HCT116 (cell line): ENCODE data around the gene URI1. TPM values are rescaled to one million over a fixed set of nuclear protein-coding genes. Genes with fewer than 3 reads are reported as not detected.

Source experiments
- ATAC-seq: fragments of 200-7000 bp; cut with Tn5 transposase; 2 replicates; pipeline ENCODE4 v1.9.1; 2020; ENCODE audit warnings: mild to moderate bottlenecking, moderate library complexity
- BruUV-seq: library from RNA; stranded (reverse); fragments of 400-500 nt; replicated peaks from 2 replicates; lab custom pipeline; 2021; lab: Mats Ljungman, UMichigan
- CTCF ChIA-PET: fragments of 300-600 bp; sonication (Branson Sonifier 250); formaldehyde crosslinking; loops from one replicate; lab custom pipeline; 2021; ENCODE audit warnings: antibody characterized with exemption; lab: Charles Lee
- POLR2A ChIA-PET: fragments of 300-600, 350-600 bp; sonication (Branson Sonifier 250); formaldehyde crosslinking; loops from one replicate; lab custom pipeline; 2021; ENCODE audit warnings: antibody characterized with exemption; lab: Charles Lee
- RAD21 ChIA-PET, 2 experiments: fragments of 300-600 bp; sonication (Branson Sonifier 250); formaldehyde crosslinking; loops; one replicate each; lab custom pipeline; 2023; ENCODE audit warnings: low total read pairs in 2 of 2; ENCODE audit not compliant: uncharacterized antibody in 2 of 2, unreplicated experiment in 2 of 2, low non-redundant PET in 1 of 2; lab: Charles Lee
- DNase-seq: peaks from one replicate; pipeline ENCODE4 v3.0.0-alpha.2; 2010; ENCODE audit warnings: low read depth, low spot score
- H2AFZ ChIP-seq: fragments of 200-600 bp; shearing (Covaris generic), sonication (generic); 2 replicates; pipeline ENCODE4 v1.6.1; 2017; ENCODE audit warnings: low read depth, mixed run types, mixed read lengths, antibody characterized with exemption, low read length; ENCODE audit not compliant: poor library complexity, severe bottlenecking
- H3K27ac ChIP-seq: 2 replicates; pipeline ENCODE4 v1.5.1; 2012; ENCODE audit warnings: low read depth, low read length
- H3K27me3 ChIP-seq: fragments of 200-600 bp; sonication (generic); 2 replicates; pipeline ENCODE4 v1.6.1; 2016; ENCODE audit warnings: mixed run types, low read length, mixed read lengths; ENCODE audit not compliant: insufficient read depth
- H3K36me3 ChIP-seq, 2 experiments: fragments of 200-500 bp in 1 of 2; fragments of 200-600 bp in 1 of 2; sonication (Bioruptor generic) in 1 of 2; sonication (generic) in 1 of 2; 2 replicates each; pipeline versions ENCODE4 v1.5.1 to v1.6.1; 2014 to 2016; ENCODE audit warnings: low read length in 2 of 2, inconsistent platforms in 1 of 2, mixed read lengths in 1 of 2, mixed run types in 1 of 2; ENCODE audit not compliant: insufficient read depth in 2 of 2, control insufficient read depth in 1 of 2
- H3K4me1 ChIP-seq, 2 experiments: fragments of 200-600 bp in 1 of 2; sonication (generic) in 1 of 2; 2 replicates each; pipeline versions ENCODE4 v1.5.1 to v1.6.1; 2012 to 2017; ENCODE audit warnings: low read length in 2 of 2, inconsistent platforms in 1 of 2, mild to moderate bottlenecking in 1 of 2, mixed read lengths in 1 of 2, mixed run types in 1 of 2, moderate library complexity in 1 of 2; ENCODE audit not compliant: insufficient read depth in 2 of 2, control insufficient read depth in 1 of 2
- H3K4me2 ChIP-seq: fragments of 200-600 bp; sonication (generic); 2 replicates; pipeline ENCODE4 v1.6.1; 2017; ENCODE audit warnings: mixed run types, low read length, mixed read lengths
- H3K4me3 ChIP-seq, 2 experiments: fragments of 200-600 bp in 1 of 2; sonication (generic) in 1 of 2; replicated peaks in 1 of 2; 2 replicates each; pipeline ENCODE4 v1.5.1; 2011 to 2016; ENCODE audit warnings: low read length in 2 of 2, control low read depth in 1 of 2, low read depth in 1 of 2, mild to moderate bottlenecking in 1 of 2, mixed read lengths in 1 of 2, mixed run types in 1 of 2
- H3K79me2 ChIP-seq: fragments of 200-600 bp; sonication (generic); 2 replicates; pipeline ENCODE4 v1.6.1; 2017; ENCODE audit warnings: mild to moderate bottlenecking, mixed run types, low read length, moderate library complexity, mixed read lengths; ENCODE audit not compliant: insufficient read depth
- H3K9ac ChIP-seq: fragments of 200-600 bp; sonication (generic); 2 replicates; pipeline ENCODE4 v1.6.1; 2016; ENCODE audit warnings: low read length, mixed read lengths
- H3K9me2 ChIP-seq: fragments of 200-600 bp; sonication (generic), shearing (Covaris generic); 2 replicates; pipeline ENCODE4 v1.6.1; 2017; ENCODE audit warnings: mixed run types, mild to moderate bottlenecking, moderate library complexity; ENCODE audit not compliant: insufficient read depth
- H3K9me3 ChIP-seq, 2 experiments: fragments of 200-500 bp in 1 of 2; fragments of 200-600 bp in 1 of 2; sonication (Bioruptor generic) in 1 of 2; sonication (generic) in 1 of 2; 2 replicates each; pipeline ENCODE4 v1.6.1; 2014 to 2017; ENCODE audit warnings: low read length in 2 of 2, mixed read lengths in 2 of 2, inconsistent platforms in 1 of 2, low read depth in 1 of 2, mild to moderate bottlenecking in 1 of 2, mixed run types in 1 of 2, moderate library complexity in 1 of 2; ENCODE audit not compliant: control insufficient read depth in 1 of 2, insufficient read depth in 1 of 2
- H4K20me1 ChIP-seq: fragments of 200-600 bp; sonication (generic), shearing (Covaris generic); 2 replicates; pipeline ENCODE4 v1.6.1; 2017; ENCODE audit warnings: mixed run types, mild to moderate bottlenecking, moderate library complexity; ENCODE audit not compliant: insufficient read depth
- ATF3 ChIP-seq: IDR thresholded peaks from 2 replicates; pipeline ENCODE4 v1.6.1; 2012
- CTCF ChIP-seq, 3 experiments: fragments of 200-600 bp in 1 of 3; sonication (generic) in 1 of 3; IDR thresholded peaks in 2 of 3; conservative IDR thresholded peaks in 1 of 3; 2 replicates each; pipeline ENCODE4 v1.5.1; 2012 to 2017; ENCODE audit warnings: low read depth in 2 of 3, low read length in 2 of 3, antibody characterized with exemption in 1 of 3, borderline replicate concordance in 1 of 3, control low read depth in 1 of 3, mild to moderate bottlenecking in 1 of 3, mixed read lengths in 1 of 3, mixed run types in 1 of 3, moderate library complexity in 1 of 3; ENCODE audit not compliant: insufficient read depth in 1 of 3
- ELF1 ChIP-seq: IDR thresholded peaks from 2 replicates; pipeline ENCODE4 v1.6.1; 2012; ENCODE audit warnings: low read depth, borderline replicate concordance
- EZH2 ChIP-seq: fragments of 200-600 bp; sonication (generic); IDR thresholded peaks from 2 replicates; pipeline ENCODE4 v1.6.1; 2017; ENCODE audit warnings: antibody characterized with exemption, mixed run types
- EZH2phosphoT487 ChIP-seq: fragments of 200-600 bp; IDR thresholded peaks from 2 replicates; pipeline ENCODE4 v1.6.1; 2018; ENCODE audit warnings: antibody characterized with exemption, borderline replicate concordance
- POLR2A ChIP-seq: IDR thresholded peaks from 2 replicates; pipeline ENCODE4 v1.7.0; 2011; ENCODE audit warnings: borderline replicate concordance; ENCODE audit not compliant: insufficient read depth, insufficient read length; ENCODE audit errors: extremely low read depth
- RAD21 ChIP-seq: IDR thresholded peaks from 2 replicates; pipeline ENCODE4 v1.6.1; 2012; ENCODE audit warnings: low read depth, mild to moderate bottlenecking
- YY1 ChIP-seq: IDR thresholded peaks from 2 replicates; pipeline ENCODE4 v1.6.1; 2011; ENCODE audit warnings: low read length, low read depth, moderate library complexity, mild to moderate bottlenecking; ENCODE audit not compliant: insufficient replicate concordance; ENCODE audit errors: extremely low read depth
- ZNF274 ChIP-seq: fragments of 200-500 bp; sonication (Bioruptor generic); IDR thresholded peaks from 2 replicates; pipeline ENCODE4 v1.6.1; 2014; ENCODE audit warnings: mild to moderate bottlenecking, low read depth, low read length, inconsistent platforms
- intact Hi-C: fragments of 100-400 bp; cut with micrococcal nuclease; formaldehyde crosslinking; loops from 2 replicates; pipeline ENCODE4 v1.10.0; 2022
- total RNA-seq: library from RNA; stranded (reverse); gene quantifications from one replicate; pipeline ENCODE4 v1.2.1, GENCODE V29; 2021; ENCODE audit not compliant: unreplicated experiment

Gene URI1
- total RNA-seq, 1 experiment from 2014 or later, result 51.4 TPM

DNA sequence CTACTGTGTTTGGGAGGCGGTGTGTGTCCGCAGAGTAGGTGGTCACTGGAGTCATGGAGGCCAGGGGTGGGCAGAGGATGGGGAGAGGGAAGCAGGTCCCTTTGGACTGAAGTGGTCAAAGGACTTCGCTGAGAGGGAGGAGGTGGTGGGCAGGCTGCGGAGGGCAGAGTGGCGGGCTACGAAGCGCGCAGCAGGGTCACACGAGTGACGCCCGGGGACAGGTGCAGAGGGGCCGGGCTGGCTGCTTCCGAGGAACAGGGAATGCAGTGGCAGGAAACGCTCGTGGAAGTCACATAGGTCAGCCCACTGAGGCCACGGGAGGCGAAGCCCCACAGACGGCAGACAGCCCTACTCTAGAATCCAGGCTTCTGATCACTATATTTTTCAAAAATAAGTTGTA is 111.5 kb downstream of the URI1 start:
- H3K36me3 ChIP-seq, result no peaks in the 10 kb centered on the region
- H3K27me3 ChIP-seq, result peaks cover 5% of the 10 kb centered on the region
- no peak overlapping the region for H3K9ac ChIP-seq
- intact Hi-C loops, result no loop called here
- H3K4me1 ChIP-seq, result no peaks in the 10 kb centered on the region
- no peaks in the 10 kb centered on the region for H3K9me3 ChIP-seq
- RAD21 ChIA-PET, result no interaction called here
- POLR2A ChIA-PET, result no interaction called here
- H3K9me2 ChIP-seq, result no peaks in the 10 kb centered on the region
- no peak for ATAC-seq
- H3K27ac ChIP-seq, result no peak overlapping the region
- TF ChIP-seq EZH2 (no peak), YY1 (no peak), POLR2A (no peak), CTCF (IDR thresholded peaks at IDR 0.05 in 2 of 3, conservative IDR thresholded peaks at IDR 0.05 in 1 of 3; ENCODE audit: borderline replicate concordance in 1 of 3, insufficient read depth in 1 of 3, low read depth in 2 of 3, low read length in 2 of 3) (no peak), ATF3 (no peak), ZNF274 (no peak), ELF1 (no peak), EZH2phosphoT487 (no peak), RAD21 (no peak)
- no peaks in the 10 kb centered on the region for H3K79me2 ChIP-seq
- no peak overlapping the region for H3K4me3 ChIP-seq
- no TSS peak for BruUV-seq
- H2AFZ ChIP-seq, result no peak overlapping the region
- no peaks in the 10 kb centered on the region for H4K20me1 ChIP-seq
- DNase-seq, result no peak
- no peak overlapping the region for H3K4me2 ChIP-seq
- CTCF ChIA-PET, result no interaction called here
